Activated gamma-delta T cell (primary cell): ENCODE results near the gene SH2D3A.
"Not testable (repeated sequence)": the region's sequence is repeated elsewhere in the genome, so short reads cannot be mapped to it uniquely, and the experiment has no call there.

ENCODE experiments used
- DNase-seq: peaks from one replicate; lab custom pipeline; 2025; lab: John Stamatoyannopoulos, UW
- total RNA-seq, 2 donors: gene quantifications; one replicate each; lab custom pipeline; 2026; lab: John Stamatoyannopoulos, UW

SH2D3A gene
- total RNA-seq = 29.5 to 58.1 reads per million in 2 donors

DNA sequence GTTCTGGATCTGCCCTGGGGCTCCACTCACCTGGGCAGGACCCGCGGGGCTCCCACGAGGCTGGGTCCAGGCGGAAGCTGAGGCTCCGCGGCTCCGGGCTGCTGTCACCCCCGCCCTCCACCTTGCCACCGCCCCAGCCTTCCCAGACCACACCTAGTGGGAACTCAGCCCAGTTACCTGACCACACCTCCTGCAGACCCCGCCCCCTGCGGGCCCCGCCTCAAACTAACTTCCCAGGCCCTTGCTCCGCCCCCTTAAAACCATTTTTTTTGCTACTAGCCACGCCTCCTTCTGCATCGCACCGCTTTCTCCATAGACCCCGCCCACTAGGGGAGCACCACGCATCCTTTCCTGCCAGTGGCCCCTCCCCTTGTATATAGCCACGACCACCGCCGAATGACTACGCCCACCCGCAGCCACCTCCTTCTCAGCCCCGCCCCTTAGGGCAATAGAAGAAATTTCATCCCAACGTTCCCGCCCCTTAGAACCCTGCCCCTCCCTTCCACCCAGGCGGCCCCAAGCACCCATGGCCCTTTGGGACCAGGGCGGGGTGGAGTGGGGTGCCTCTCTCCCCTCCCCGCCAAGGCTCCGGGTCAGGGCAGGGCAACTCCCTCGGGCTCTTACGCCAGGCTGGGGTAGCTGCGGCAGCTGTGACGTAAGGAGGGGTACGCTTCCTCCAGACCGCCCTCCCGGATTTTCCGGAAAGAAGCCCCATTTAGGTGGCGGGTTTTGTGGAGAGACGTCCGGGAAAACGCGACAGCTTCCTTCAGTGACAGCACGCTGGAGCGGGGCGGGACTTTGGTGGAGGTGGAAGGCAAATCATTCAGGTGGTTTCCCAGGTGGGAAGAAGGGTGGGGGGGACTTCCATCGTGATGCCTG, at the start of gene SH2D3A:
TSS of gene SH2D3A (minus strand) at position 79 of the 879 bp plus-strand sequence. CDS start 3,687 bp downstream, outside the sequence.
- peak; percentile 77 for DNase-seq

GRCh38 chr19:6813659-6814058, 46.4 kb upstream of the SH2D3A start:
- no peak for DNase-seq

GRCh38 chr19:6812612-6813011, 45.4 kb upstream of the SH2D3A start:
- DNase-seq = no peak

- no peak for DNase-seq
Observed at GRCh38 chr19:6811906-6812305, 44.7 kb upstream of the SH2D3A start.

- no peak for DNase-seq
Observed at GRCh38 chr19:6811378-6811777, 44.1 kb upstream of the SH2D3A start.

GRCh38 chr19:6809262-6809661, 42.0 kb upstream of the SH2D3A start:
- no peak for DNase-seq

GRCh38 chr19:6808494-6808893, 41.3 kb upstream of the SH2D3A start:
- DNase-seq = no peak

GRCh38 chr19:6807291-6807690, 40.1 kb upstream of the SH2D3A start:
- no peak for DNase-seq

DNA sequence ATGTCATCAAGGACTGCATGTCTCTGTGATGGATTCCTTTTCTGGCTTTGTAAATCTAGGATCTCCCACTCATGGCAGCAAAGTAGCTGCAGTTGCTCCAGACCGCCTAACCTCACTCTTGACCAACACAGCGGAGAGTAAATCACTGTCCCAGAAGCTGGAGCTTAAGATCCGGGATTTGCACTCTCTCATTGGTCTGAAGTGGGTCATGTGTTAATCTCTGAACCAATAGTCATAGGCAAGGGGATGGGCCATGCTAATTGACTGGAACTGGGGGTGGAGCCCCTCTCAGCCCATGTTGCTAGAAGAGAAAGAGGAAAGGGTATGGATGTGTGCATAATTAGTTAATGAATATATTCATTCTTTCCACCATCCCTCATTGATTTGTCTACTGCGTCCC, 39.3 kb upstream of the SH2D3A start:
- DNase-seq = no peak

- DNase-seq = no peak
Observed at GRCh38 chr19:6803036-6803404, 35.8 kb upstream of the SH2D3A start.

DNA sequence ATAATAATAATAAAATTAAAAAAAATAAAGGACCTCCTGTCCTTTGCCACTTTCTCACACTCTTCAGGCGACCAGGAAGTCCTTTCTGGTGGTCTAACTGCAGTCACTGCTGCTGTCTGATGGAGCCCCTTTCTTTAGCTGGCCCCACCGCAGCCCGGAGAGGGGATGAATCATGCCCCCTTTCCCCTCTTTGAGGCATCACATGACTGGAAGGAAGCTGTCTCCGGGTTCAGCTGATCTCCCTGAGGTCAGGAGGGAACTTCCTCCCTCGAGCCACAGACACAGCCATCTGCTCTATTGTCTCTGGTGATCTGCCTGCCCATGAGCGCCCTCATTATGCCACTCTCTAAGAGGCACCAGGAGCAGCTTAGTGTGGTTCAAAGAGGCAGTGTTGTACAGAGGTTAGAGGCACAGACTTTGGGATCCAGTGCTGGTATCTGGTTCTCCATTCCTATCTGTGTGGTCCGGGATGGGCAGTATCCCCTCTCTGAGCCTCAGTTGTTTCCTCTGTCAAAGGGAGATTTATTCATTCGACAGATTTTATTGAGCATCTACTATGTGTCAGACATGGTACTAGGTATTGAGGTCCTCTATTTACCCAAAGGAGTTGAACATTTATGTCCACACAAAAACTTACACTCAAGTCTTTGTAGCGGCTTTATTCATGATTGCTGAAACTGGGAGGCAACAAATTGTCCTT, 35.3 kb upstream of the SH2D3A start:
- DNase-seq = peak; percentile 25

GRCh38 chr19:6801485-6802086, 34.4 kb upstream of the SH2D3A start:
- DNase-seq = peak; percentile 42

GRCh38 chr19:6800991-6801484, 33.8 kb upstream of the SH2D3A start:
- no peak for DNase-seq

- not testable (repeated sequence) for DNase-seq
Observed at GRCh38 chr19:6800160-6800790, 33.0 kb upstream of the SH2D3A start.

DNA sequence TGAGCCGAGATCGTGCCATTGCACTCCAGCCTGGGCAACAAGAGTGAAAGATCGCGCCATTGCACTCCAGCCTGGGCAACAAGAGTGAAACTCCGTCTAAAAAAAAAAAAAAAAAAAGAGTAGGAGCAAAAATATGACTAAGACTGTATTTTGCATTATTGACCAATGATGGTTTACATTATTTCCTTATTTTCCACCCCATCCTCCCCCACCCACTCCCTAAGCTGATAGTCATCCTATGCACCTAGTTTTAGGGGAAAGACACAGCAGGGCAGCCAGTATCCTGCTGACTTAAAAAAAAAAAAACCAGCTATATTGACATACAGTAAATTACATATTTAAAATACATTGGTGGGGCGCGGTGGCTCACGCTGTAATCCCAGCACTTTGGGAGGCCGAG, 30.4 kb upstream of the SH2D3A start:
- DNase-seq = no peak

DNA sequence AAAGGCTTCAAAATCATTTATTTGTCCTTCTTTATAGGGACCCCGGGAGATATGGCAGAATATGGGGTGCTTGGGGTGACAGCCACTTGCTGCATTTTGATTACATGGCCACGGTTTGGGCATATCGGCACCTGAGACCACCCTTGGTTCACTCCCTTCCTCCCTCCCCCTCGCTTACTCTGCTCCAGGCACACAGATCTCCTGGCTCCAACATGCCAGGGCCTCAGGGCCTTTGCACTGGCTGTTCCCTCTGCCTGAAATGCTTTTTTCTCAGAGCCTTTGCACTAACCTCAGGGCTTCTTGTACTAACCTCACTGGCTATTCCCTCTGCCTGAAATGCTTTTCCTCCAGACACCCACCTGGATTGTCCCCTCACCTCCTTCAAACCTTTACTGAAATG, 29.0 kb upstream of the SH2D3A start:
- no peak for DNase-seq

DNA sequence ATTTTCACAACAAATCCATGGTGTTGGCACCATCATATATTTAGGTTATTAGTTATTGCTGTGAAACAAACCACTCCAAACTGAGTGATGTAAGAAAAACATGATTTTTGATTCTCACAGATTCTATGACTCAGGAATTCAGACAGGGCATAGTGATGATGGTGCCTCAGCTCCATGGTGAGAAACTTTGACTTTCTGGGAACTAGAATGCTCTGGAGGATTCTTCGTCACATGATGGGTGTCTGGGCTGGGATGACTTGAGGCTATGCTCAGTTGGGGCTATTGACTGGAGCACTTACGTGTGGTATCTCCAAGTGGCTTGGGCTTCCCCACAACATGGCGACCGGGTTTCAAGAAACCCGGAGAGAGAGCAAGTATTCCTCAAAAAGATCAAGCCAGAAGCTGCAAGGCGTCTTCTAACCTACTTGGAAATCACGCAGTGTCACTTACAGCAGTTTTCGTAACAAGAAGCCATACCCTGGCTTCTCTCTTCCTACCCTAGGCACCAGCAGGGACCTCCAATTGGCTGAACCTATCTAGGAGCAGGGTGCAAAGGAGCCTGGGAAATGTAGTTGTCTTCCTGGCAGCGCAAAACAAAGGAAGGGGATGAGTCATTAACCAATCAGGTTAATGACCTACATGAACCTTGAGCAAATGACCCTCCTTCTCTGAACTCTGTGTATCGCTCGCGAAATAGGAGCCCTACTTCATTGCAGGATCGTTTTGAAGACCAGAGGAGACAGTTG, 27.6 kb upstream of the SH2D3A start:
- no peak for DNase-seq

DNA sequence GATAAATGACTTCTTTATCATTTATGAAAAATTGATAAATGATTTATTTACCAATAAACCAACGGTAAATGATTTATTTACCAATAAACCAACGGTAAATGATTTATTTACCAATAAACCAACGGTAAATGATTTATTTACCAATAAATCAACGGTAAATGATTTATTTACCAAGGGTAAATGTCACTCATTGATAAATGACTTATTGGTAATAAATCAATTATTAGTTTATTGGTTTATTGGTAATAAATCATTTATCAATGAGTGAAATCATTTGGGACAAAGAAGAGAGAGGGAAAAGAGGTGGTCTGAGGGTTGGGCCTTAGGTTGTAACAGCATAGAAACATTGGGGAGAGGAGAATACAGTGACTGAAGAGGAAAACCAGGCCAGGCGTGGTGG, 26.7 kb upstream of the SH2D3A start:
- no peak for DNase-seq

DNA sequence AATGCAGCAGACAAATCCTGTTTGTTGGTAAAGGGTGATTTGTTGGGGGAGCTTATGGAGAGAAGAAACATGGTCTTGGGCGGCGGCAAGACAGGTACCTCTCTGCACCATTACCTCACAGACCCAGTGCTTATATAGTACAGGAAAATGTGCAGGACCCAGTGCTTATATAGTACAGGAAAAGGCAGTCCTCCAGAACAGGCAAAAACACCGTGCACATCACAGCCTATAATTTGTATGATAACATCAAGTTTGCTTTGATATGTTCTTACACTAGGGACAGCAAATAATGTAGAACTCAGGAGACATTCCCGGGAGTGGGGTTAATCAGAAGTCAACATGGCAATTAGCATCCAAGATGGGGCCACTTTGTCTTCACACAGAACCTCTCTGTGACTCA, 26.2 kb upstream of the SH2D3A start:
- no peak for DNase-seq

- no peak for DNase-seq
Observed at GRCh38 chr19:6791237-6791636, 24.0 kb upstream of the SH2D3A start.
